Measurements from ENCODE around the gene SIGLEC1. TPM values are rescaled to one million over a fixed set of nuclear protein-coding genes. Genes with fewer than 3 reads are reported as not detected.

Gene SIGLEC1
- total and polyA plus RNA-seq, 2 of the 4 experiments (the other 2 are of a cell fraction), result not detected

DNA sequence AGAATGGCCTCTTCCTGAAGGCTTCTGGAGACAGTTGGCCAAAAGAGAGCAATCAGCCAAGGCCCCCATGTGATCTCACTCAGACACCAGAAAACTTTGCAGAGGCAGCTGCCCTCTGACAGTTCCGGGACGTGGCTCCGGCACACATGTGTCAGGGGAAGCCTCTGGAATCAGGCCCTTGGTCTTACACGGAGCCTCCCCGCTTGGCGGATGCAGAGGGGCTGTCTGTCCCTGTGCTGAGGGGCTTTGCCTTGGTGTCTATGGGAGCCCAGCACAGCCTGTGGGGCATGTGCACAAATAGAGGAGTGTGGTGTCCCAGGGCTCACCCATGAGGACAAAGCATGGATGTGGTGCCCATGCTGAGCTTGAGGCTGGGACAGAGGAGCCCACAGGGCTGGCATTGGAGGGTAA lies 13.8 kb downstream of the SIGLEC1 start:
- H4K8ac ChIP-seq (ENCODE audit: low read depth in 2 of 2, low read length in 2 of 2), result no peak overlapping the region
- DNase-seq, result no peak

More for the DNA sequence above, 13.8 kb downstream of the SIGLEC1 start:
- Histone ChIP-seq H3K9ac (ENCODE audit: low read depth, low read length) (no peak overlapping the region), H3K9me1 (ENCODE audit: insufficient read depth, low read length) (no peaks in the 10 kb centered on the region), H3K4me2 (ENCODE audit: low read depth, low read length) (no peak overlapping the region), H4K20me1 (ENCODE audit: insufficient read depth, low read length) (no peaks in the 10 kb centered on the region), H3K14ac (replicated peaks; ENCODE audit: low read depth, low read length) (no peak overlapping the region), H2AFZ (replicated peaks; ENCODE audit: low read length, poor library complexity) (peak overlapping the region; percentile 24), H3K18ac (ENCODE audit: low read depth, low read length) (no peak overlapping the region), H2AK9ac (replicated peaks; ENCODE audit: low read depth, low read length, poor library complexity) (no peak overlapping the region), H3K9me3 (ENCODE audit: control insufficient read depth, insufficient read depth, low read length) (peaks cover 4% of the 10 kb centered on the region; the same call in 1 of the 2 replicates), H3K27ac (ENCODE audit: insufficient read depth, low read length) (no peak overlapping the region), H3K27me3 (ENCODE audit: control insufficient read depth, insufficient read depth, low read length) (peaks cover 38% of the 10 kb centered on the region; the same call in 1 of the 2 replicates), H3K36me3 (ENCODE audit: control insufficient read depth, insufficient read depth, low read length) (no peaks in the 10 kb centered on the region), H3K4me3 (ENCODE audit: insufficient read depth, low read depth, low read length) (no peak overlapping the region), H4K91ac (ENCODE audit: insufficient read depth, low read depth, low read length) (no peak overlapping the region), H2AK5ac (ENCODE audit: low read depth, low read length) (no peak overlapping the region), H3K23ac (ENCODE audit: low read depth, low read length) (no peak overlapping the region), H3K4ac (ENCODE audit: low read depth, low read length) (no peak overlapping the region), H2BK15ac (ENCODE audit: low read depth, low read length) (no peak overlapping the region), H2BK5ac (ENCODE audit: low read depth, low read length, poor library complexity, severe bottlenecking) (no peak overlapping the region), H3K79me1 (ENCODE audit: low read depth in 1 of 2, low read length in 2 of 2) (no peaks in the 10 kb centered on the region), H2BK120ac (ENCODE audit: low read depth, low read length) (no peak overlapping the region), H3K4me1 (ENCODE audit: control insufficient read depth, insufficient read depth, low read length) (no peaks in the 10 kb centered on the region), H3K56ac (ENCODE audit: extremely low read depth, insufficient read depth, low read length) (no peak overlapping the region), H2BK20ac (ENCODE audit: low read depth, low read length) (no peak overlapping the region), H4K5ac (ENCODE audit: low read depth, low read length) (no peak overlapping the region)
- no peak for ATAC-seq (ENCODE audit: low read depth)
- no TSS peak for BruUV-seq (replicated peaks)
- no CpG with 5 or more reads among the region's 6 CpGs for WGBS, 2 experiments (ENCODE audit: extremely low coverage in 2 of 2, insufficient read length in 1 of 2)
- POLR2A ChIA-PET (ENCODE audit: unreplicated experiment), result no interaction called here
- intact Hi-C loops (cut with micrococcal nuclease) (no loop called here), dilution Hi-C loops (cut with HindIII; ENCODE audit: low sequenced_read_pairs, unreplicated experiment) (no loop called here), in situ Hi-C loops (cut with MboI; ENCODE audit: low sequenced_read_pairs) (no loop called here)
- CTCF ChIA-PET, result no interaction called here
- no peak for TF ChIP-seq SMC3 (IDR thresholded peaks at IDR 0.05; ENCODE audit: low read depth, low read length)
- no peak for TF ChIP-seq RCOR1 (IDR thresholded peaks at IDR 0.05; ENCODE audit: insufficient replicate concordance, low read length)
- TF ChIP-seq RFX5 (IDR thresholded peaks at IDR 0.05; ENCODE audit: low read depth, low read length), result no peak
- no peak for TF ChIP-seq MXI1 (IDR thresholded peaks at IDR 0.05; ENCODE audit: borderline replicate concordance, low read depth, low read length)
- no peak for TF ChIP-seq POLR2A (IDR thresholded peaks at IDR 0.05; ENCODE audit: low read depth, low read length)
- TF ChIP-seq CHD1 (IDR thresholded peaks at IDR 0.05; ENCODE audit: low read depth, low read length), result no peak
- TF ChIP-seq, protein P1, sequence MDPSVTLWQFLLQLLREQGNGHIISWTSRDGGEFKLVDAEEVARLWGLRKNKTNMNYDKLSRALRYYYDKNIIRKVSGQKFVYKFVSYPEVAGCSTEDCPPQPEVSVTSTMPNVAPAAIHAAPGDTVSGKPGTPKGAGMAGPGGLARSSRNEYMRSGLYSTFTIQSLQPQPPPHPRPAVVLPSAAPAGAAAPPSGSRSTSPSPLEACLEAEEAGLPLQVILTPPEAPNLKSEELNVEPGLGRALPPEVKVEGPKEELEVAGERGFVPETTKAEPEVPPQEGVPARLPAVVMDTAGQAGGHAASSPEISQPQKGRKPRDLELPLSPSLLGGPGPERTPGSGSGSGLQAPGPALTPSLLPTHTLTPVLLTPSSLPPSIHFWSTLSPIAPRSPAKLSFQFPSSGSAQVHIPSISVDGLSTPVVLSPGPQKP (IDR thresholded peaks at IDR 0.05; ENCODE audit: borderline replicate concordance, low read depth, low read length), result no peak
- TF ChIP-seq MAFK (IDR thresholded peaks at IDR 0.05; ENCODE audit: low read depth, low read length), result no peak
- TF ChIP-seq, protein P2, sequence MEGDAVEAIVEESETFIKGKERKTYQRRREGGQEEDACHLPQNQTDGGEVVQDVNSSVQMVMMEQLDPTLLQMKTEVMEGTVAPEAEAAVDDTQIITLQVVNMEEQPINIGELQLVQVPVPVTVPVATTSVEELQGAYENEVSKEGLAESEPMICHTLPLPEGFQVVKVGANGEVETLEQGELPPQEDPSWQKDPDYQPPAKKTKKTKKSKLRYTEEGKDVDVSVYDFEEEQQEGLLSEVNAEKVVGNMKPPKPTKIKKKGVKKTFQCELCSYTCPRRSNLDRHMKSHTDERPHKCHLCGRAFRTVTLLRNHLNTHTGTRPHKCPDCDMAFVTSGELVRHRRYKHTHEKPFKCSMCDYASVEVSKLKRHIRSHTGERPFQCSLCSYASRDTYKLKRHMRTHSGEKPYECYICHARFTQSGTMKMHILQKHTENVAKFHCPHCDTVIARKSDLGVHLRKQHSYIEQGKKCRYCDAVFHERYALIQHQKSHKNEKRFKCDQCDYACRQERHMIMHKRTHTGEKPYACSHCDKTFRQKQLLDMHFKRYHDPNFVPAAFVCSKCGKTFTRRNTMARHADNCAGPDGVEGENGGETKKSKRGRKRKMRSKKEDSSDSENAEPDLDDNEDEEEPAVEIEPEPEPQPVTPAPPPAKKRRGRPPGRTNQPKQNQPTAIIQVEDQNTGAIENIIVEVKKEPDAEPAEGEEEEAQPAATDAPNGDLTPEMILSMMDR (conservative IDR thresholded peaks at IDR 0.05; ENCODE audit: low read depth, low read length), result no peak
- TF ChIP-seq CEBPB (IDR thresholded peaks at IDR 0.05; ENCODE audit: low read depth, low read length), result no peak
- TF ChIP-seq FOS (IDR thresholded peaks at IDR 0.05; ENCODE audit: low read depth, low read length), result no peak
- no peak for TF ChIP-seq BHLHE40 (IDR thresholded peaks at IDR 0.05; ENCODE audit: low read depth, low read length)

Data from IMR-90 (cell line).